Measurements from ENCODE around the gene TUBGCP5. TPM values are rescaled to one million over a fixed set of nuclear protein-coding genes. Genes with fewer than 3 reads are reported as not detected.
A peak's percentile ranks its signal among the peaks of the same experiment; 100 is the strongest.

The TUBGCP5 gene
- total and polyA plus RNA-seq, 2 donors (not counting 1 experiment from before 2014, with no cell fraction given): 11.0 to 23.1 TPM

DNA sequence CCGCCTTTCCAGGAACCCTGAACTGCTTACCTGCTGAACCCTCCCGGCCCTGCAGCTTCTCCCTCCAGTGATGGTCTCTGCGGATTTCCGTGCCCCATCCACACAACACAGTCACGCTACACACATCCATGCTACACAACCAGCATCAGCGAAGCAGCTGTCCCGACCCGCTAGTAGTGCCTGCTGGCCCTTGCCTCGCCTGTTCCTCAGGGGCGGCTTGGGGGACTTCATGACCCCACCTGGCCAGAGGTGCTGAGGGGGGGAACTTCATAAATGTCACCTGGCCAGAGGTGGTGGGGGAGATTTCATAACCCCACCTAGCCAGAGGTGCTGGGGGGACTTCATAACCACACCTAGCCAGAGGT lies 530 bp upstream of the TUBGCP5 start:
- peaks cover 0 to 7% of the 10 kb centered on the region in 2 experiments for H3K36me3 ChIP-seq (replicated peaks in 1 of 2; ENCODE audit: control extremely low read depth in 1 of 2, control insufficient read depth in 1 of 2, extremely low read depth in 1 of 2, insufficient read depth in 2 of 2, low read length in 1 of 2)
- H3K4me3 Mint-ChIP-seq: peak overlapping the region; percentile 90
- H3K27ac Mint-ChIP-seq: peak overlapping the region; percentile 79
- no peak for DNase-seq
- no peaks in the 10 kb centered on the region for H3K27me3 ChIP-seq (replicated peaks in 1 of 4; ENCODE audit: control extremely low read depth in 1 of 4, control insufficient read depth in 3 of 4, insufficient read depth in 4 of 4, low read length in 3 of 4)
- peak overlapping the region; percentile 35 to 75 (median 62) for H3K4me3 ChIP-seq (ENCODE audit: control extremely low read depth in 1 of 5, extremely low read depth in 1 of 5, insufficient read depth in 1 of 5, low read depth in 2 of 5, low read length in 4 of 5)
- peaks cover 10% of the 10 kb centered on the region for H3K4me1 Mint-ChIP-seq
- H3K9ac ChIP-seq (ENCODE audit: low read length): peak overlapping the region; percentile 66
- peak overlapping the region; percentile 24 to 25 for H3K27ac ChIP-seq (ENCODE audit: low read length in 2 of 2)
- intact Hi-C loops (cut with micrococcal nuclease): loop anchor here (5.0 kb wide), 2 partner anchors 203 to 253 kb away; partner anchors contain the start of genes NIPA1 and NIPA2
- H3K4me1 ChIP-seq (ENCODE audit: control insufficient read depth in 2 of 2, insufficient read depth in 2 of 2, low read length in 2 of 2): peaks cover 8 to 10% of the 10 kb centered on the region in 2 donors
- ChIA-PET CTCF (interaction anchor here (0.8 kb wide), 1 partner anchor 34 kb away, joined by 3 read pairs; no protein-coding TSS in a partner anchor), POLR2A (interaction anchor here (0.7 to 1.0 kb wide), 4 partner anchors 102 to 254 kb away, joined by 3 read pairs; no protein-coding TSS in a partner anchor)
- H2AFZ ChIP-seq (ENCODE audit: insufficient read depth, low read depth, low read length, poor library complexity, severe bottlenecking): peak overlapping the region; percentile 94
- H3K27me3 Mint-ChIP-seq: no peaks in the 10 kb centered on the region
- no peak for ATAC-seq (ENCODE audit: low read depth)
- TF ChIP-seq EZH2 (IDR thresholded peaks at IDR 0.05; ENCODE audit: borderline replicate concordance, insufficient read depth, low read depth, low read length, poor library complexity, severe bottlenecking): no peak
- TF ChIP-seq, protein P1, sequence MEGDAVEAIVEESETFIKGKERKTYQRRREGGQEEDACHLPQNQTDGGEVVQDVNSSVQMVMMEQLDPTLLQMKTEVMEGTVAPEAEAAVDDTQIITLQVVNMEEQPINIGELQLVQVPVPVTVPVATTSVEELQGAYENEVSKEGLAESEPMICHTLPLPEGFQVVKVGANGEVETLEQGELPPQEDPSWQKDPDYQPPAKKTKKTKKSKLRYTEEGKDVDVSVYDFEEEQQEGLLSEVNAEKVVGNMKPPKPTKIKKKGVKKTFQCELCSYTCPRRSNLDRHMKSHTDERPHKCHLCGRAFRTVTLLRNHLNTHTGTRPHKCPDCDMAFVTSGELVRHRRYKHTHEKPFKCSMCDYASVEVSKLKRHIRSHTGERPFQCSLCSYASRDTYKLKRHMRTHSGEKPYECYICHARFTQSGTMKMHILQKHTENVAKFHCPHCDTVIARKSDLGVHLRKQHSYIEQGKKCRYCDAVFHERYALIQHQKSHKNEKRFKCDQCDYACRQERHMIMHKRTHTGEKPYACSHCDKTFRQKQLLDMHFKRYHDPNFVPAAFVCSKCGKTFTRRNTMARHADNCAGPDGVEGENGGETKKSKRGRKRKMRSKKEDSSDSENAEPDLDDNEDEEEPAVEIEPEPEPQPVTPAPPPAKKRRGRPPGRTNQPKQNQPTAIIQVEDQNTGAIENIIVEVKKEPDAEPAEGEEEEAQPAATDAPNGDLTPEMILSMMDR (IDR thresholded peaks at IDR 0.05): no peak
- H3K79me2 ChIP-seq (ENCODE audit: control insufficient read depth, insufficient read depth, low read length): no peaks in the 10 kb centered on the region
- H3K4me2 ChIP-seq (replicated peaks; ENCODE audit: low read depth, low read length, poor library complexity, severe bottlenecking): peak overlapping the region; percentile 95
- no peaks in the 10 kb centered on the region for H4K20me1 ChIP-seq (ENCODE audit: control insufficient read depth, insufficient read depth, low read length, poor library complexity, severe bottlenecking)
- peaks cover 0 to 7% (median 0%) of the 10 kb centered on the region in 3 donors for H3K9me3 ChIP-seq (ENCODE audit: control extremely low read depth in 1 of 3, control insufficient read depth in 2 of 3, insufficient read depth in 1 of 3, low read length in 2 of 3)
- no peaks in the 10 kb centered on the region for H3K9me3 Mint-ChIP-seq (ENCODE audit: insufficient read depth)
- WGBS (ENCODE audit: insufficient coverage): 59% methylated on average over 9 of the region's 10 CpGs

DNA sequence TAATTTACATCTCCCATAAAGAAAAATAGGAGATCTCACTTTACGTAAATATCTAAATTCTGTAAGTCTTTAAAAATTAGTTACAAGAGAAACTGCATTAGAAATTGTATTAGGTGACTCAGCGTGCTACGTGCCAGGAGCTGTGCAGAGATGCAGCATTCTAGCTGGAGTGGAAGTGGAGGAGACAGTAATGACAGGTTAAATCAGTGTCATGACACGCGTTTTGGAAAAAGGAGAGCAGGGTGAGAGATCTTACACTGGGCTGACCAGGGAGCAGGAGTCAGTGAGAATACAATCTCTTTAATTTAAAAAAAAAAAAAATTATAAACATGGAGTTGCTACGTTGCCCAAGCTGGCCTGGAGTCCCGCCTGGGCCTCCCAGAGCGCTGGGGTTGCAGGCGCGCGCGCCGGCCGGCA lies 635 bp downstream of the TUBGCP5 start:
- H3K27ac ChIP-seq (ENCODE audit: low read length in 2 of 2): peak overlapping the region in 1 of 2 donors; percentile 24
- peak overlapping the region; percentile 94 for H2AFZ ChIP-seq (ENCODE audit: insufficient read depth, low read depth, low read length, poor library complexity, severe bottlenecking)
- ChIA-PET POLR2A (no interaction called here), CTCF (no interaction called here)
- intact Hi-C loops (cut with micrococcal nuclease): loop anchor here (5.0 kb wide), 2 partner anchors 201 to 251 kb away; partner anchors contain the start of genes NIPA1 and NIPA2
- TF ChIP-seq, protein P1 (IDR thresholded peaks at IDR 0.05): no peak
- no peak for TF ChIP-seq EZH2 (IDR thresholded peaks at IDR 0.05; ENCODE audit: borderline replicate concordance, insufficient read depth, low read depth, low read length, poor library complexity, severe bottlenecking)
- peaks cover 10% of the 10 kb centered on the region for H3K4me1 Mint-ChIP-seq
- H3K79me2 ChIP-seq (ENCODE audit: control insufficient read depth, insufficient read depth, low read length): no peaks in the 10 kb centered on the region
- peak overlapping the region; percentile 97 for H3K4me3 Mint-ChIP-seq
- no peaks in the 10 kb centered on the region for H3K9me3 Mint-ChIP-seq (ENCODE audit: insufficient read depth)
- H3K4me2 ChIP-seq (replicated peaks; ENCODE audit: low read depth, low read length, poor library complexity, severe bottlenecking): peak overlapping the region; percentile 95
- peak overlapping the region; percentile 91 for H3K27ac Mint-ChIP-seq
- H3K27me3 ChIP-seq (replicated peaks in 1 of 4; ENCODE audit: control extremely low read depth in 1 of 4, control insufficient read depth in 3 of 4, insufficient read depth in 4 of 4, low read length in 3 of 4): no peaks in the 10 kb centered on the region
- H3K27me3 Mint-ChIP-seq: no peaks in the 10 kb centered on the region
- H3K36me3 ChIP-seq (replicated peaks in 1 of 2; ENCODE audit: control extremely low read depth in 1 of 2, control insufficient read depth in 1 of 2, extremely low read depth in 1 of 2, insufficient read depth in 2 of 2, low read length in 1 of 2): peaks cover 1 to 17% of the 10 kb centered on the region in 2 experiments
- H4K20me1 ChIP-seq (ENCODE audit: control insufficient read depth, insufficient read depth, low read length, poor library complexity, severe bottlenecking): no peaks in the 10 kb centered on the region
- DNase-seq (no peak), ATAC-seq (ENCODE audit: low read depth) (no peak)
- H3K4me3 ChIP-seq (ENCODE audit: control extremely low read depth in 1 of 5, extremely low read depth in 1 of 5, insufficient read depth in 1 of 5, low read depth in 2 of 5, low read length in 4 of 5): peak overlapping the region; percentile 42 to 75 (median 62)
- H3K9ac ChIP-seq (ENCODE audit: low read length): peak overlapping the region; percentile 66
- peaks cover 8 to 10% of the 10 kb centered on the region in 2 donors for H3K4me1 ChIP-seq (ENCODE audit: control insufficient read depth in 2 of 2, insufficient read depth in 2 of 2, low read length in 2 of 2)
- WGBS (ENCODE audit: insufficient coverage): 1% methylated on average over 11 of the region's 14 CpGs
- peaks cover 0 to 7% (median 0%) of the 10 kb centered on the region in 3 donors for H3K9me3 ChIP-seq (ENCODE audit: control extremely low read depth in 1 of 3, control insufficient read depth in 2 of 3, insufficient read depth in 1 of 3, low read length in 2 of 3)

All from B cell (primary cell).